H1 (cell line): Measurements from ENCODE around the gene LRRC30. TPM values are rescaled to one million over a fixed set of nuclear protein-coding genes. Genes with fewer than 3 reads are reported as not detected.

ENCODE experiments used
- EP300 ChIP-seq, 2 experiments: IDR thresholded peaks; 1 replicate in 1 of 2; 2 replicates in 1 of 2; pipeline ENCODE4 v1.6.1; 2011 to 2012; ENCODE audit warnings: low read depth in 2 of 2, low read length in 2 of 2, mild to moderate bottlenecking in 2 of 2, borderline replicate concordance in 1 of 2, inconsistent platforms in 1 of 2, moderate library complexity in 1 of 2
- KDM5A ChIP-seq: fragments of 200-600 bp; IDR thresholded peaks from 2 replicates; pipeline ENCODE4 v1.7.1; 2012; ENCODE audit warnings: mild to moderate bottlenecking, low read length, inconsistent platforms, mixed read lengths
- RBBP5 ChIP-seq: IDR thresholded peaks from 2 replicates; pipeline ENCODE4 v1.7.1; 2012; ENCODE audit warnings: low read depth, mild to moderate bottlenecking, inconsistent platforms, low read length, moderate library complexity, borderline replicate concordance
- polyA plus RNA-seq, 7 experiments: library from polyadenylated mRNA; depleted of rRNA in 3 of 7; stranded (reverse) in 5 of 7; unstranded in 2 of 7; fragments of >200 nt in 5 of 7; fragments of 200-250 nt in 2 of 7; gene quantifications; 1 replicate in 5 of 7; 2 replicates in 1 of 7; 4 replicates in 1 of 7; pipeline versions ENCODE4 v1.2.1 to v1.2.3, GENCODE V29; 2011 to 2013; ENCODE audit warnings: missing spikeins in 2 of 7, mixed read lengths in 2 of 7
- total RNA-seq: library from RNA; stranded (reverse); fragmentation: NEBNext Ultra II Directional; extraction: Animal tissue kit (Norgen Biotek cat#: 25700); gene quantifications from 2 replicates; pipeline ENCODE4 v1.2.1, GENCODE V29; 2021

The LRRC30 gene
- total and polyA plus RNA-seq, 2 of the 8 experiments (the other 6 are each of a cell fraction or from before 2014, with no cell fraction given), result not detected

- TF ChIP-seq RBBP5, result no peak
- TF ChIP-seq EP300 (IDR thresholded peaks at IDR 0.05; ENCODE audit: borderline replicate concordance in 1 of 2, low read depth in 2 of 2, low read length in 2 of 2), result no peak
- no peak for TF ChIP-seq KDM5A
Measured at GRCh38 chr18:7281579-7281978, 50.7 kb downstream of the LRRC30 start (continued).

Other genes starting within 250 kb of the LRRC30 start
- 48.7 and 48.8 TPM in 2 replicates for gene LAMA1, start 113.3 kb upstream of the LRRC30 start, total RNA-seq
- gene LAMA1, start 113.3 kb upstream of the LRRC30 start, polyA plus RNA-seq (2011; rRNA removed), result 24.8 and 30.4 TPM in 2 replicates